ENCODE measurements around the gene PLPPR2.
A peak's percentile ranks its signal among the peaks of the same experiment; 100 is the strongest.

- TF ChIP-seq, protein P1, sequence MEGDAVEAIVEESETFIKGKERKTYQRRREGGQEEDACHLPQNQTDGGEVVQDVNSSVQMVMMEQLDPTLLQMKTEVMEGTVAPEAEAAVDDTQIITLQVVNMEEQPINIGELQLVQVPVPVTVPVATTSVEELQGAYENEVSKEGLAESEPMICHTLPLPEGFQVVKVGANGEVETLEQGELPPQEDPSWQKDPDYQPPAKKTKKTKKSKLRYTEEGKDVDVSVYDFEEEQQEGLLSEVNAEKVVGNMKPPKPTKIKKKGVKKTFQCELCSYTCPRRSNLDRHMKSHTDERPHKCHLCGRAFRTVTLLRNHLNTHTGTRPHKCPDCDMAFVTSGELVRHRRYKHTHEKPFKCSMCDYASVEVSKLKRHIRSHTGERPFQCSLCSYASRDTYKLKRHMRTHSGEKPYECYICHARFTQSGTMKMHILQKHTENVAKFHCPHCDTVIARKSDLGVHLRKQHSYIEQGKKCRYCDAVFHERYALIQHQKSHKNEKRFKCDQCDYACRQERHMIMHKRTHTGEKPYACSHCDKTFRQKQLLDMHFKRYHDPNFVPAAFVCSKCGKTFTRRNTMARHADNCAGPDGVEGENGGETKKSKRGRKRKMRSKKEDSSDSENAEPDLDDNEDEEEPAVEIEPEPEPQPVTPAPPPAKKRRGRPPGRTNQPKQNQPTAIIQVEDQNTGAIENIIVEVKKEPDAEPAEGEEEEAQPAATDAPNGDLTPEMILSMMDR (IDR thresholded peaks at IDR 0.05; ENCODE audit: low read depth, low read length, poor library complexity, severe bottlenecking), result peak; percentile 77
- TF ChIP-seq EZH2phosphoT487 (IDR thresholded peaks at IDR 0.05; ENCODE audit: borderline replicate concordance, low read length), result no peak
These were observed 23.3 kb downstream of the PLPPR2 start for GRCh38 chr19:11378319-11379189.

All from DOHH2 (cell line).